ENCODE measurements around the gene CAST.
A peak's percentile ranks its signal among the peaks of the same experiment; 100 is the strongest.

CAST gene

DNA sequence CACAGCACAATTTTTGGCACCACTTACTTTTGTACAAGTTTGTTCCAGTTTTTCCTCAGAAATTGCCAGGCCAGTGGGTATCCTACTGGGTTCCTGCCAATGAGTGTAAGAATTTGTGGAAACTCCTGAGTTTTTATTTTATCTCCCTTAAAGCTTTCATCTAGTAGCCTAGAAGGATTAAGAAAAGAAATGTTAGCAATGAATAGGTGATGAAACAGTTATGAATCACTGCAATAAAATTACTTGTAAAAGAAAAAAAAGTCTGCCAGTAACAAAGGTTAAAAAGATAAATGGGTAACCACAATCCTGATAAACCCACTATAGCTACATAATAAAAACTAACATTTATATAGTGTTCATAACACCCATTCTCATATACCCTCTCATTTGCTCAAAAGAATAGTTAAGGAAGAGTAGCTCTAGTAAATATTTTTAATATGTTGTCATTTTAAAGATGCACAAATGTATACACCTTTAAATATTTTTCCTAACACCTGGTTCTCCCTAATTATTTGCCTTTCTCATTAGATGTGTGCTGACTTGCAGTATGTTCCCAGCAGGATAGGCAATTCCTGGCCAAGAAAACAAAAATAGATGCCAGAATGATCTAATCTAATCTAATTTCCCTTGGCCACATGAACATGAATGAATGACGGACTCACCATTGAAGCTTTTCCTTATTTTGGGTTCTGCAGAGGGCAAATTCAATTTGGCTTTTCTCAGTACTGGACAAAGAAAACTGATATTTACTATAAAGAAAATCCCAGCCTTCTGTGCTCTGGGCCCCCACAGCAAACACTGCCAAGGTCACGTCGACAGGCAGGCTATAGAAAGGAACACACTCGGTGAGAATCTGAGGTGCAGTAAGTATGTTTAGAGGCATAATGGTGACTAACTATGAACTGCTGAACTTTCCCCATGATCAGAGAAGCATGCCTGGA is 119.1 kb downstream of the CAST start (continued):
- TF ChIP-seq ZNF677 (tag by site-specific recombination; IDR thresholded peaks at IDR 0.05): no peak
- TF ChIP-seq ZNF664 (tag by site-specific recombination; IDR thresholded peaks at IDR 0.05): no peak
- TF ChIP-seq TCF7L2 (IDR thresholded peaks at IDR 0.05; ENCODE audit: borderline replicate concordance, low read depth, low read length): no peak
- no peak for TF ChIP-seq ZNF350 (tag by site-specific recombination; IDR thresholded peaks at IDR 0.05)
- no peak for TF ChIP-seq GFI1B (tag by site-specific recombination; IDR thresholded peaks at IDR 0.05)
- TF ChIP-seq KLF7 (tag by site-specific recombination; IDR thresholded peaks at IDR 0.05; ENCODE audit: borderline replicate concordance): no peak
- TF ChIP-seq, protein P1, sequence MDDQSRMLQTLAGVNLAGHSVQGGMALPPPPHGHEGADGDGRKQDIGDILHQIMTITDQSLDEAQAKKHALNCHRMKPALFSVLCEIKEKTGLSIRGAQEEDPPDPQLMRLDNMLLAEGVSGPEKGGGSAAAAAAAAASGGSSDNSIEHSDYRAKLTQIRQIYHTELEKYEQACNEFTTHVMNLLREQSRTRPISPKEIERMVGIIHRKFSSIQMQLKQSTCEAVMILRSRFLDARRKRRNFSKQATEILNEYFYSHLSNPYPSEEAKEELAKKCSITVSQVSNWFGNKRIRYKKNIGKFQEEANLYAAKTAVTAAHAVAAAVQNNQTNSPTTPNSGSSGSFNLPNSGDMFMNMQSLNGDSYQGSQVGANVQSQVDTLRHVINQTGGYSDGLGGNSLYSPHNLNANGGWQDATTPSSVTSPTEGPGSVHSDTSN (CRISPR knock-in tag; IDR thresholded peaks at IDR 0.05): no peak
- no peak for TF ChIP-seq ZNF658 (tag by site-specific recombination; IDR thresholded peaks at IDR 0.05)
- TF ChIP-seq, protein P2, sequence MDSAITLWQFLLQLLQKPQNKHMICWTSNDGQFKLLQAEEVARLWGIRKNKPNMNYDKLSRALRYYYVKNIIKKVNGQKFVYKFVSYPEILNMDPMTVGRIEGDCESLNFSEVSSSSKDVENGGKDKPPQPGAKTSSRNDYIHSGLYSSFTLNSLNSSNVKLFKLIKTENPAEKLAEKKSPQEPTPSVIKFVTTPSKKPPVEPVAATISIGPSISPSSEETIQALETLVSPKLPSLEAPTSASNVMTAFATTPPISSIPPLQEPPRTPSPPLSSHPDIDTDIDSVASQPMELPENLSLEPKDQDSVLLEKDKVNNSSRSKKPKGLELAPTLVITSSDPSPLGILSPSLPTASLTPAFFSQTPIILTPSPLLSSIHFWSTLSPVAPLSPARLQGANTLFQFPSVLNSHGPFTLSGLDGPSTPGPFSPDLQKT (IDR thresholded peaks at IDR 0.05; ENCODE audit: borderline replicate concordance, low read depth, low read length): no peak
- TF ChIP-seq ZNF521 (tag by site-specific recombination; IDR thresholded peaks at IDR 0.05): no peak
- TF ChIP-seq, protein P3, sequence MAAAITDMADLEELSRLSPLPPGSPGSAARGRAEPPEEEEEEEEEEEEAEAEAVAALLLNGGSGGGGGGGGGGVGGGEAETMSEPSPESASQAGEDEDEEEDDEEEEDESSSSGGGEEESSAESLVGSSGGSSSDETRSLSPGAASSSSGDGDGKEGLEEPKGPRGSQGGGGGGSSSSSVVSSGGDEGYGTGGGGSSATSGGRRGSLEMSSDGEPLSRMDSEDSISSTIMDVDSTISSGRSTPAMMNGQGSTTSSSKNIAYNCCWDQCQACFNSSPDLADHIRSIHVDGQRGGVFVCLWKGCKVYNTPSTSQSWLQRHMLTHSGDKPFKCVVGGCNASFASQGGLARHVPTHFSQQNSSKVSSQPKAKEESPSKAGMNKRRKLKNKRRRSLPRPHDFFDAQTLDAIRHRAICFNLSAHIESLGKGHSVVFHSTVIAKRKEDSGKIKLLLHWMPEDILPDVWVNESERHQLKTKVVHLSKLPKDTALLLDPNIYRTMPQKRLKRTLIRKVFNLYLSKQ (tag by site-specific recombination; IDR thresholded peaks at IDR 0.05; ENCODE audit: borderline replicate concordance): no peak
- TF ChIP-seq SP7 (tag by site-specific recombination; IDR thresholded peaks at IDR 0.05): peak; percentile 56
- no peak for TF ChIP-seq ZNF16 (tag by site-specific recombination; IDR thresholded peaks at IDR 0.05; ENCODE audit: low read depth)
- no peak for TF ChIP-seq ZNF140 (tag by site-specific recombination; IDR thresholded peaks at IDR 0.05)
- no peak for TF ChIP-seq ZNF221 (tag by site-specific recombination; IDR thresholded peaks at IDR 0.05; ENCODE audit: borderline replicate concordance)
- TF ChIP-seq ZNF248 (tag by site-specific recombination; IDR thresholded peaks at IDR 0.05): no peak
- TF ChIP-seq, protein P4, sequence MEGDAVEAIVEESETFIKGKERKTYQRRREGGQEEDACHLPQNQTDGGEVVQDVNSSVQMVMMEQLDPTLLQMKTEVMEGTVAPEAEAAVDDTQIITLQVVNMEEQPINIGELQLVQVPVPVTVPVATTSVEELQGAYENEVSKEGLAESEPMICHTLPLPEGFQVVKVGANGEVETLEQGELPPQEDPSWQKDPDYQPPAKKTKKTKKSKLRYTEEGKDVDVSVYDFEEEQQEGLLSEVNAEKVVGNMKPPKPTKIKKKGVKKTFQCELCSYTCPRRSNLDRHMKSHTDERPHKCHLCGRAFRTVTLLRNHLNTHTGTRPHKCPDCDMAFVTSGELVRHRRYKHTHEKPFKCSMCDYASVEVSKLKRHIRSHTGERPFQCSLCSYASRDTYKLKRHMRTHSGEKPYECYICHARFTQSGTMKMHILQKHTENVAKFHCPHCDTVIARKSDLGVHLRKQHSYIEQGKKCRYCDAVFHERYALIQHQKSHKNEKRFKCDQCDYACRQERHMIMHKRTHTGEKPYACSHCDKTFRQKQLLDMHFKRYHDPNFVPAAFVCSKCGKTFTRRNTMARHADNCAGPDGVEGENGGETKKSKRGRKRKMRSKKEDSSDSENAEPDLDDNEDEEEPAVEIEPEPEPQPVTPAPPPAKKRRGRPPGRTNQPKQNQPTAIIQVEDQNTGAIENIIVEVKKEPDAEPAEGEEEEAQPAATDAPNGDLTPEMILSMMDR (tag by site-specific recombination; IDR thresholded peaks at IDR 0.05): no peak
- TF ChIP-seq, protein P5, sequence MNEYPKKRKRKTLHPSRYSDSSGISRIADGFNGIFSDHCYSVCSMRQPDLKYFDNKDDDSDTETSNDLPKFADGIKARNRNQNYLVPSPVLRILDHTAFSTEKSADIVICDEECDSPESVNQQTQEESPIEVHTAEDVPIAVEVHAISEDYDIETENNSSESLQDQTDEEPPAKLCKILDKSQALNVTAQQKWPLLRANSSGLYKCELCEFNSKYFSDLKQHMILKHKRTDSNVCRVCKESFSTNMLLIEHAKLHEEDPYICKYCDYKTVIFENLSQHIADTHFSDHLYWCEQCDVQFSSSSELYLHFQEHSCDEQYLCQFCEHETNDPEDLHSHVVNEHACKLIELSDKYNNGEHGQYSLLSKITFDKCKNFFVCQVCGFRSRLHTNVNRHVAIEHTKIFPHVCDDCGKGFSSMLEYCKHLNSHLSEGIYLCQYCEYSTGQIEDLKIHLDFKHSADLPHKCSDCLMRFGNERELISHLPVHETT (tag by site-specific recombination; IDR thresholded peaks at IDR 0.05): no peak; the same call in 1 of the 2 replicates
- no peak for TF ChIP-seq ZNF623 (tag by site-specific recombination; IDR thresholded peaks at IDR 0.05)
- TF ChIP-seq KLF16 (tag by site-specific recombination; IDR thresholded peaks at IDR 0.05): peak; percentile 78; the same call in 1 of the 2 replicates
- no peak for TF ChIP-seq ZNF48 (tag by site-specific recombination; IDR thresholded peaks at IDR 0.05)
- TF ChIP-seq WT1 (tag by site-specific recombination; IDR thresholded peaks at IDR 0.05): peak; percentile 53; the same call in 1 of the 2 replicates
- TF ChIP-seq, protein P6, sequence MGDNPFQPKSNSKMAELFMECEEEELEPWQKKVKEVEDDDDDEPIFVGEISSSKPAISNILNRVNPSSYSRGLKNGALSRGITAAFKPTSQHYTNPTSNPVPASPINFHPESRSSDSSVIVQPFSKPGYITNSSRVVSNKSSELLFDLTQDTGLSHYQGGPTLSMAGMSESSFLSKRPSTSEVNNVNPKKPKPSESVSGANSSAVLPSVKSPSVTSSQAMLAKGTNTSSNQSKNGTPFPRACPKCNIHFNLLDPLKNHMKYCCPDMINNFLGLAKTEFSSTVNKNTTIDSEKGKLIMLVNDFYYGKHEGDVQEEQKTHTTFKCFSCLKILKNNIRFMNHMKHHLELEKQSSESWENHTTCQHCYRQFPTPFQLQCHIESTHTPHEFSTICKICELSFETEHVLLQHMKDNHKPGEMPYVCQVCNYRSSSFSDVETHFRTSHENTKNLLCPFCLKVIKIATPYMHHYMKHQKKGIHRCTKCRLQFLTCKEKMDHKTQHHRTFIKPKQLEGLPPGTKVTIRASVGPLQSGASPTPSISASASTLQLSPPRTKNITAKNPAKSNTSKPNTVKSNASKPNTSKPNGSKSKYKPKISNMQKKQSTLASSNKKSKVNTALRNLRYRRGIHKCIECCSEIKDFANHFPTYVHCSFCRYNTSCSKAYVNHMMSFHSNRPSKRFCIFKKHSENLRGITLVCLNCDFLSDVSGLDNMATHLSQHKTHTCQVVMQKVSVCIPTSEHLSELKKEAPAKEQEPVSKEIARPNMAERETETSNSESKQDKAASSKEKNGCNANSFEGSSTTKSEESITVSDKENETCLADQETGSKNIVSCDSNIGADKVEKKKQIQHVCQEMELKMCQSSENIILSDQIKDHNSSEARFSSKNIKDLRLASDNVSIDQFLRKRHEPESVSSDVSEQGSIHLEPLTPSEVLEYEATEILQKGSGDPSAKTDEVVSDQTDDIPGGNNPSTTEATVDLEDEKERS (tag by site-specific recombination; IDR thresholded peaks at IDR 0.05): no peak
- no peak for TF ChIP-seq ZNF202 (tag by site-specific recombination; IDR thresholded peaks at IDR 0.05; ENCODE audit: borderline replicate concordance)
- TF ChIP-seq ZNF548 (tag by site-specific recombination; IDR thresholded peaks at IDR 0.05): no peak
- no peak for TF ChIP-seq ZNF600 (tag by site-specific recombination; IDR thresholded peaks at IDR 0.05)
- TF ChIP-seq, protein P7, sequence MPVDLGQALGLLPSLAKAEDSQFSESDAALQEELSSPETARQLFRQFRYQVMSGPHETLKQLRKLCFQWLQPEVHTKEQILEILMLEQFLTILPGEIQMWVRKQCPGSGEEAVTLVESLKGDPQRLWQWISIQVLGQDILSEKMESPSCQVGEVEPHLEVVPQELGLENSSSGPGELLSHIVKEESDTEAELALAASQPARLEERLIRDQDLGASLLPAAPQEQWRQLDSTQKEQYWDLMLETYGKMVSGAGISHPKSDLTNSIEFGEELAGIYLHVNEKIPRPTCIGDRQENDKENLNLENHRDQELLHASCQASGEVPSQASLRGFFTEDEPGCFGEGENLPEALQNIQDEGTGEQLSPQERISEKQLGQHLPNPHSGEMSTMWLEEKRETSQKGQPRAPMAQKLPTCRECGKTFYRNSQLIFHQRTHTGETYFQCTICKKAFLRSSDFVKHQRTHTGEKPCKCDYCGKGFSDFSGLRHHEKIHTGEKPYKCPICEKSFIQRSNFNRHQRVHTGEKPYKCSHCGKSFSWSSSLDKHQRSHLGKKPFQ (tag by site-specific recombination; IDR thresholded peaks at IDR 0.05): no peak
- TF ChIP-seq ZEB2 (tag by site-specific recombination; IDR thresholded peaks at IDR 0.05): peak; percentile 89

Data from HEK293 (cell line).